ENCODE results near the gene CABP7. TPM values are rescaled to one million over a fixed set of nuclear protein-coding genes. Genes with fewer than 3 reads are reported as not detected.

CABP7 gene
- total and polyA plus RNA-seq, 9 donors: 0.04 to 0.23 (median 0.07) TPM; not detected in 6

DNA sequence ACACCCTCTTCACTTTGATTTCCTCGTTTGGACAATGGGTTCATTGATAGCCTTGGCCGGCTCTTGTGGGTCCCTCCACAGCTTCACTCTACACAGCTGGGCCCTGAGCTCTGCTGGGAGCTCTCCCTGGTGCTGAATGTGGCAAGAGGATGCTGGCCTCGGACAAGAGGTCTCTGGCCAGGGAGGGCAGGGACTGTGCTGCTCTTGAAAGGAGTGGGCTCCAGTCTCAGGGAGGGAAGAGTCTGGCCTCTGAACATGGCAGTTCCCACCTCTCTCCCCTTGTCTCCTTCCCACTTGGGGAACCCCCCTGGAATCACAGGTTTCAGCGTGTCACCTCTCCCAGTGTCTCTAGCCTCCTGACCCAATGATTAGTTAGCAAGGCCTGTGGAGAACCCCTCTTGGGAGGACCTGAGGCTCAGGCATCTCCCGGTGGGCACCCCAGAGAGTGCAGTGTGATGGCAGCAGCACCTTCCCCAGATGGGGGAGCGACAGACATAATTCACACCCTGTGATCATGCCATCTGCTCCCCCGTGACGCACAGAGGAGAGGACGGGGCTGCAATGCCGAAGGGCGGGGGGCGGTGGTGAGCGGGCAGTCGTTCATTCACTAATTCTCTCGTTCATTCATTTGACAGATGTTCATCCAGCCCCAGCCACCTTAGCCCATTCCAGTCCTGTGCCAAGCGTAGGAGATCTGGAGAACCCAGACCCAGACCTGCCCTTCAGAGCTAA is 2.8 kb upstream of the CABP7 start:
- H3K4me3 ChIP-seq: no peak overlapping the region
- peak in 4 of 5 donors; percentile 57 to 77 (median 65) for DNase-seq
- H3K27ac ChIP-seq: no peak overlapping the region
- no peaks in the 10 kb centered on the region for H3K36me3 ChIP-seq
- intact Hi-C loops (cut with DNase I): no loop called here
- WGBS, 3 donors: 65 to 74% (median 67%) methylated on average over 16 of the region's 16 CpGs
- H3K4me1 ChIP-seq (ENCODE audit: insufficient read depth): no peaks in the 10 kb centered on the region
- no peaks in the 10 kb centered on the region for H3K27me3 ChIP-seq
- TF ChIP-seq, protein P1, sequence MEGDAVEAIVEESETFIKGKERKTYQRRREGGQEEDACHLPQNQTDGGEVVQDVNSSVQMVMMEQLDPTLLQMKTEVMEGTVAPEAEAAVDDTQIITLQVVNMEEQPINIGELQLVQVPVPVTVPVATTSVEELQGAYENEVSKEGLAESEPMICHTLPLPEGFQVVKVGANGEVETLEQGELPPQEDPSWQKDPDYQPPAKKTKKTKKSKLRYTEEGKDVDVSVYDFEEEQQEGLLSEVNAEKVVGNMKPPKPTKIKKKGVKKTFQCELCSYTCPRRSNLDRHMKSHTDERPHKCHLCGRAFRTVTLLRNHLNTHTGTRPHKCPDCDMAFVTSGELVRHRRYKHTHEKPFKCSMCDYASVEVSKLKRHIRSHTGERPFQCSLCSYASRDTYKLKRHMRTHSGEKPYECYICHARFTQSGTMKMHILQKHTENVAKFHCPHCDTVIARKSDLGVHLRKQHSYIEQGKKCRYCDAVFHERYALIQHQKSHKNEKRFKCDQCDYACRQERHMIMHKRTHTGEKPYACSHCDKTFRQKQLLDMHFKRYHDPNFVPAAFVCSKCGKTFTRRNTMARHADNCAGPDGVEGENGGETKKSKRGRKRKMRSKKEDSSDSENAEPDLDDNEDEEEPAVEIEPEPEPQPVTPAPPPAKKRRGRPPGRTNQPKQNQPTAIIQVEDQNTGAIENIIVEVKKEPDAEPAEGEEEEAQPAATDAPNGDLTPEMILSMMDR (IDR thresholded peaks at IDR 0.05): no peak
- TF ChIP-seq POLR2A (IDR thresholded peaks at IDR 0.05) (no peak), EP300 (IDR thresholded peaks at IDR 0.05) (no peak)
- H3K9me3 ChIP-seq: no peaks in the 10 kb centered on the region

GRCh38 chr22:29717789-29718188 is 2.0 kb upstream of the CABP7 start:
- no peak for TF ChIP-seq POLR2A (IDR thresholded peaks at IDR 0.05)
- TF ChIP-seq, protein P1 (IDR thresholded peaks at IDR 0.05): no peak
- TF ChIP-seq EP300 (IDR thresholded peaks at IDR 0.05): no peak
- H3K27me3 ChIP-seq: no peaks in the 10 kb centered on the region
- no peaks in the 10 kb centered on the region for H3K9me3 ChIP-seq
- intact Hi-C loops (cut with DNase I): no loop called here
- H3K27ac ChIP-seq: no peak overlapping the region
- no peaks in the 10 kb centered on the region for H3K4me1 ChIP-seq (ENCODE audit: insufficient read depth)
- H3K4me3 ChIP-seq: no peak overlapping the region
- no peaks in the 10 kb centered on the region for H3K36me3 ChIP-seq
- DNase-seq: no peak
- WGBS, 3 donors: 89 to 90% (median 90%) methylated on average over 11 of the region's 11 CpGs

GRCh38 chr22:29718949-29719898 is 579 bp upstream of the CABP7 start:
- no peaks in the 10 kb centered on the region for H3K36me3 ChIP-seq
- no peak overlapping the region for H3K4me3 ChIP-seq
- no peaks in the 10 kb centered on the region for H3K27me3 ChIP-seq
- H3K27ac ChIP-seq: no peak overlapping the region
- no peaks in the 10 kb centered on the region for H3K4me1 ChIP-seq (ENCODE audit: insufficient read depth)
- TF ChIP-seq POLR2A (IDR thresholded peaks at IDR 0.05): no peak
- no peak for TF ChIP-seq EP300 (IDR thresholded peaks at IDR 0.05)
- TF ChIP-seq, protein P1 (IDR thresholded peaks at IDR 0.05): no peak
- WGBS, 3 donors: 38 to 54% (median 45%) methylated on average over 20 to 24 of the region's 24 CpGs
- no peak for DNase-seq
- intact Hi-C loops (cut with DNase I): no loop called here
- H3K9me3 ChIP-seq: no peaks in the 10 kb centered on the region

DNA sequence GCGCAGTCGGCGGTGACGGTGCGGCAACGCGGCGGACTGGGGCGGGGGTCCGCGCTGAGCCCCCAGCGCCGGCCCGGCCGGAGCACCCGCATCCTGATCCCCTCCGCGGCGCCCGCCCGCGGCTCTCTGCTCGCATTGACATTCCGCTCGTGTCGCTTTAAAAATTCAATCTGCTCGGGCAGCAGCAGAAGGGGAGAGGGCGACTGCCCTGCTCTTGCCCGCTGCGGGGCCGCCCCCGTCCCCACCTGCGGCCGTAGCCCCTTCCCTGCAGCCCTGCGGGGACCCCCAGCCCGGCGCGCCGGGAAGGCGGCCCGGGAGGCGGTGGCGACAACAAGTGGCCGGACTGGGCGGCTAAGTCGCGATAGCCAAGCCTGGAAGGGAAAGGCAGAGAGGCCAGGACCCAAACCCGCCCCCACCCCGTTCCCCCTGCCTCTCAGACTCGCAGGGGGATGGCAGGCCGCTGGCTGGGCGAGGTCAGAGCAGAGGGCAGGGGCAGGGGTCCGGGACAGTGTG is 1.1 kb downstream of the CABP7 start:
- Histone ChIP-seq H3K4me3 (no peak overlapping the region), H3K4me1 (ENCODE audit: insufficient read depth) (no peaks in the 10 kb centered on the region), H3K27ac (no peak overlapping the region), H3K27me3 (no peaks in the 10 kb centered on the region), H3K36me3 (no peaks in the 10 kb centered on the region), H3K9me3 (no peaks in the 10 kb centered on the region)
- intact Hi-C loops (cut with DNase I): no loop called here
- 4 to 7% (median 4%) methylated on average over 30 to 53 of the region's 53 CpGs for WGBS, 3 donors
- no peak for DNase-seq
- TF ChIP-seq POLR2A (IDR thresholded peaks at IDR 0.05) (no peak), EP300 (IDR thresholded peaks at IDR 0.05) (no peak)
- TF ChIP-seq, protein P1 (IDR thresholded peaks at IDR 0.05): no peak
